ENCODE measurements around the gene G3BP1.
A peak's percentile ranks its signal among the peaks of the same experiment; 100 is the strongest.
"Not testable (repeated sequence)": the region's sequence is repeated elsewhere in the genome, so short reads cannot be mapped to it uniquely, and the experiment has no call there.

G3BP1 gene

DNA sequence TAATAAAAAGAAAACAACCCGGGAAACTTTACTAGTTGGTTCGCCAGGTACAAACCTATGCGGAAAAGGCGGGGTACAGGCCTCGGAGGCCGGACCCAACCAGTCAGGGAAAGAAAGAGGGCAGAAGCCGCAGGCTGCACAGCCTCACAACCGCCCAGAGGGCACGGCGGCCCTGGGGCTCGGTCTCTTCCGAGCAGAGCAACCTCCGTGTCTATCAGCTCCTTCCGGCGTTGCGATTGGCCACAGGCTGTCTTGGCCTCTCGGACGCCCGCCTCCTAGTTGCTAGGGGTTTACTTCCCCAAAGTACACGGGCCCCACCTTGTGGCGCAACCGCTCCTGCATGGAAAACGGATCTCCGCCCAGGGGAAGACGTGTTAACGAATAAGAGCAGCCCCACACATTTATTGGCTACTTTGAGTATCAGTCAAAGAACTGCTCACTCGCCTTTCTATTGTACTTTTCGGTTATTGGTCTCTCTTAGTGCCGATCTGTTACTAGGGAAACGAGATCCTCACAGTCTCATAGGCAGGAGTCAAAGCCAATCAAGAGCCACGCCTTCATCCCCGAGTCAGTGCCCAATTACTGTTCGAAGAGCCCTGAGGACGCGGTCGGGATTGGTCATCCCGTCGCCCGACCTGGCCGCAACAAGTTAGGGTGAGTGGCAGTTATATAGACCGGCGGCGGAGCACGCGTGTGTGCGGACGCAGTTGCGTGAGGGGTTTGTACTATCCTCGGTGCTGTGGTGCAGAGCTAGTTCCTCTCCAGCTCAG, at the start of gene G3BP1:
TSS of gene G3BP1 (plus strand) at position 696 of the 770 bp plus-strand sequence. CDS start 14,667 bp downstream, outside the sequence.
- peak; percentile 100 for DNase-seq (ENCODE audit: low read depth, low spot score)

DNA sequence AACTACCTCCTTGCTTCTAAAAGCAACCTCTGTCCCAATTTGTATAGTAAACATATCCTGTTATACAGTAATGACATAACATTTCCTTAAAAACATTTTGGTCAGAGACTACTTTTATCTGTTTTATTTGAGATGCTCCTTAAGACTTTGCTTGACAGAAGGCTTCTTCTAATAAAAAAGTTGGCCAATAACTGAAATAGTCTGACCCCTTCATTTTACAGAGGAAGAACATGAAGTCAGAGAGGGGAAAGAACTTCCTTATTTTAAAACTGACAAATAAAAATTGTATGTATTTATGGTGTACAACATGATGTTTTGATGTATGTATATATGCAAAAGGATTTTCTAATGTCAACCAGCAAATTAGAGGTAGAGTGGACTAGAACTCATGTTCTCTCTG, 49.2 kb upstream of the G3BP1 start:
- DNase-seq (ENCODE audit: low read depth, low spot score), result no peak

DNA sequence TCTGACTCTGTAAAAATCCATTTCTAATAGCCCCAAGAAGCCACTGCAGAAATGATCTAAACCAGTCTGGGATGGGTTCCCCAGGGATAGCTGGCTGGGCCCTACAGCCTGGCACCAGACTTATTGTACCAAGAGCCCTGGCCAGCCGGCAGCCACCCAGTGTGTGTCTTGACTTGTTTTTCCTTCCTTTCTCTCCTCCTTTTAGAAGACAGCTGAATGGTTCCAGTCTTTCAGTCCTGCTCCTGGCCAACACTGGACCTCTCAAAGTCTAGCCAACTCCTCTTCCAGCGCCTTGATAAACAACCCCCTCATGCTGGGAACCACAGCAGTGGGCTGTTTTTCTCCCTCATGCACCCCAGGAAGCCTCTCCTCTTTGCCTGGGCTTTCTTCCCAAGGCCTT, 47.4 kb upstream of the G3BP1 start:
- DNase-seq (ENCODE audit: low read depth, low spot score), result no peak

DNA sequence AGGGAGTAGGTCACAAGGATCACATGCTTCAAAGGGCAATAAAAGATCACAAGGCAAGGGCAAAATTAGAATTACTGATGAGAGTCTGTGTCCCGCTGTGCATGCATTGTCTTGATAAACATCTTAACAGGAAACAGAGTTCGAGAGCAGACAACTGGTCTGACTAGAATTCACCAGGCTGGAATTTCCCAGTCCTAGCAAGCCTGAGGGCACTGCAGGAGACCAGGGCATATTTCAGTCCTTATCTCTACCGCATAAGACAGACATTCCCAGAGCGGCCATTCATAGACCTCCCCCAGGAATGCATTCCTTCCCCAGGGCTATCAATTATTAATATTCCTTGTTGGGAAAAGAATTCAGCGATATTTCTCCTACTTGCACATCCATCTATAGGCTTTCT, 42.2 kb upstream of the G3BP1 start:
- DNase-seq (ENCODE audit: low read depth, low spot score), result not testable (repeated sequence)

DNA sequence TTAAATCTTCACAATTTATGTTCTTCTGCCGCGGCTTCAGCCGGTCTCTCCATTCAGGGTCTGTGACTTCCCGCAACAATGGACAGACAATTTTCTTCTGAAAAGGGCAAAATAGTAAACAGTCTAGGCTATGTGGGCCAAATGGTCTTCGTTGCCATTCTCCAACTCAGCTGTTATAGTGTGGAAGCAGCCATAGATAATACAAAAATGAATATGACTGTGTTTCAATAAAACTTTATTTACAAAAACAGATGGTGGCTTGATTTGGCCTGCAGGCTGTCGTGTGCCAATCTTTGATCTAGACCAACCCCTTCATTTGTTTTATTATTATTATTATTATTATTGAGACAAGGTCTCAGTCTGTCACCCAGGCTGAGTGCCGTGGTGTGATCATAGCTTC, 41.4 kb upstream of the G3BP1 start:
- no peak for DNase-seq (ENCODE audit: low read depth, low spot score)

DNA sequence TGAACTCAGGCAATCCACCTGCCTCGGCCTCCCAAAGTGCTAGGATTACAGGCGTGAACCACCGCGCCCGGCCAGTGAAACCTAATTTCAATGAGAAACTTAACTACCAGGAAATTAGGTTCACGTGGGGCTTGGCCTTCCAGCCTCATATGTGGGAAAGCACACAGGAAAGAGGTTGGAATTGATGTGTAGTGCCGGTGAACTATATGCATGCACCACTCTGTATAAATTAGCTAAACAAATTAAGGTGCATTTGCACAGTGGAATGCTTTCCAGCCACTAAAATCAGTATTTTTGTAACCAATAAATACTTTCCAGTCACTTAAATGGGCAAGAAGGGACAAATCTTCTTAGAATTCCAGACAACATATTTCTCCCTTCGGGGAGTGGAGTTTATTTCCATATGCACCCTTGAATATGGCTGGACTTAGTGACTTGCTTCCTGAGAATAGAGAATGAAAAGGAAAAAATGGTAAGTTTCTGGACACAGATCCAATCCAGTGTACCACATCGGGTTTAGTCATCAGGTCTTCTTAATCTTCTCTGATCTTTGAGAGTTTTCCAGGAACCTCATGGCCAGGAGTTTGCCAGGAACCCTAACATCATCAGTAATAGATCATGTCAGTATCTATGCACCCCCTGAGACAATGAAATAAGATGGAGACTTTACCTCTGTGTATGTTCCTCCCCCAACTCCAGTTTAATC, 38.2 kb upstream of the G3BP1 start:
- no peak for DNase-seq (ENCODE audit: low read depth, low spot score)

DNA sequence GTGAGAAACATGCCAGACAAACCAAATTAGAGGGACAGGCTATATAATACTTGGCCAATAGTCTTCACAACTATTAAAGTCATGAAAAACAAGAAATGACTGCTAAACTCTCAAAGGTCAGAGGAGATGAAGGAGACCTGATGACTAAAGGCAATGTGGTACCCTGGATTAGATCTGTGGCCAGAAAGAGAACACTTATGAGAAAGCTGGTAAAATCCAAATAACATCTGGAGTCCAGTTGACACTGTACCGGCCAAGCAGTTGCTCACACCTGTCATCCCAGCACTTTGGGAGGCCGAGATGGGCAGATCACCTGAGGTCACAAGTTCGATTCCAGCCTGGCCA, 37.7 kb upstream of the G3BP1 start:
- no peak for DNase-seq (ENCODE audit: low read depth, low spot score)

DNA sequence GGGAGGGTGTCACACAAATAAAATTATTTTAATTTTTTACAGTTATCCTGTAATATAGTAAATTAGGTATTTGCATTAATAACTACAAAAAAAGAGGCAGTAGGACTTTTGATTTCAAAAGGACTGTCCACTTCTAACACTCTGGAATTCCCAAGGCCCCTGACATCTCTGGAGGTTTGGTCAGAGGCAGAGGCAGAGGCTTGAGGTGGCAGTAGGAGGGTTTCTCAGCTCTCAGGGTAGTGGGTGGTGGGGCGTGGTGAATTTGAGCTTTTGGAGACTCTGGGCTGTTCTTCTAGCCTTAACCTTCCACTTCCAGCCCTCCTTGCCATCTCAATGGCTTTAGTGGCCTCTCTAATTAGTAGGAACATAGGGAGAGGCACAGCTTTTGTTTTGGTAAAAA, 36.1 kb upstream of the G3BP1 start:
- no peak for DNase-seq (ENCODE audit: low read depth, low spot score)

DNA sequence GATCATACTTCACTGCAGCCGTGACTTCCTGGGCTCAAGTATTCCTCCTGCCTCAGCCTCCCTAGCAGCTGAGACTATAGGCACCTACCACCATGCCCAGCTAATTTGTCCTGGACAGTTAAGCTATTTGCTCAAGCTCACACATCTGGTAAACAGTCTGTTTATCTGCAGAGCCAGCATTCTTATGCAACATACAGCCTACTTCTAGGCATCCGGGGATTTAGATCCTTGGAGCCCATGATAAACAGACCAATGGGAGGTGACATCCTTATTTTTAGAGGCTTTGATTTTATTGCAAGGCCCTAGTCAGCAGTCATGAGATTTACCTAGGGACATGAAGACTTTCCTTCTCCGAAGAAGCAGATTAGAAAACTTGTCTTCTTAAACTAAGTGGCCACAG, 34.3 kb upstream of the G3BP1 start:
- DNase-seq (ENCODE audit: low read depth, low spot score), result no peak

DNA sequence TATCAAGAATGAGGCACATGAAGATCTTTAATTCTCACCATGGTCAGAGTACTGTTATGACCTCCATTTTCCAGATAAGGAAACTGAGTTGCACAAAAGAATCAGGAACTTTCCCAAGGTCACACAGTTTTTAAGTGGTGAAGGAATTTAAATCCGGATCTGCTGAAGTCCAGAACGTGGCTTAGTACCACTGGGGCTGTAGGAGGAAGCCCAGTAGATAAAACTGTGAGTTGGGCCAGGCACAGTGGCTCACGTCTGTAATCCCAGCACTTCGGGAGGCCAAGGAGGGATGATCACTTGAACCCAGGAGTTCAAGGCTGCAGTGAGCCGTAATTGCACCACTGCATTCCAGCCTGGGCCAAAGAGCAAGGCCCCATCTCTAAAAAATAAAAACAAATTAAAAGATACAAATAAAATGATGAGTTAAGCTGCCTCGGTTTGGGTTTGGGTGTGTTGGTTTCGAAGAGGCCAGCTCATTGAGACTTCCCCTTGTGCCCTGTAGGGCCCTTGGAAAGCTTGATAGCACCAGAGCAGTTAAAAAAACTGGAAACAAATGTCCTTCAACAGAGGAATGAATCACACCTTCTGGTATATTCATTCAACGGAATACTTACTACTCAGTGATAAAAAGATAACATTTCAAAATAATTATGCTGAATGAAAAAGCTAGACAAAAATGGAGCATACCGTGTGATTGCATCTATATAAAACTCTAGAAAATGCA, 33.5 kb upstream of the G3BP1 start:
- DNase-seq (ENCODE audit: low read depth, low spot score), result no peak

DNA sequence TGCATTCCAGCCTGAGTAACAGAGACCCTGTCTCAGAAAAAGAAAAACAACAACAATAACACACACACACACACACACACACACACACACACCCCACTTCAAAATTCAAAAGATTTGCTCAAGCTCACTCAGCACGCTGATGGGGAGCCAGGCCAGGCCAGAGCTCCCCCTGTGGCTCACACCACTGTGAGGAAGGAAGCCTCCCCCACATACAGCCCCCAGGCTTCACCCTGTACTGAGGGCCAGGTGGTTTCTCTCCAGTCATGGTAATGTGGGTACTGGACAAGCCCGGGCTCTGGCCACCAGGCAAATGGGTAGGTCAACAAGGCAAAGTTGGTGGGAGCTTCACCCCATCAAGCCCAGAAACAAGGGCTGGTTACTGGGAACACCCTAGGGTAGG, 32.4 kb upstream of the G3BP1 start:
- DNase-seq (ENCODE audit: low read depth, low spot score), result no peak

DNA sequence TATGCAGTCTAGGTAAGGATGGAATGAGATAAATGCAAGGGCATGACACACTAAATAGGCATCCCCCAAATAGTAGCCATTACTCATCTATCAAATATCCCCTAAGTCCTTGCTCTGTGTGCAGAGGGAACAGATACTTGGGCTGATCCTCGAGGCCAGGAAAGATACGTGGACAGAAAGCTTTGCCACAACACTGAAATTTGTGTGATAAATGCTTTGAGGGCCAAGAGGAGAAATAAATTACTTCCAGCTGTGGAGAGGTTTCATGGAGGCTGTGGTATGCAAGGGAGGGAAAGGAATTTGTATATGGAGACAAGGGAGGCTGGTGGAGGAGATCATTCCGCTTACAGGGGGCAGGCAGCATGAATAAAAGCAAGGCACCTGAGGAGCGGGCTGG, 31.8 kb upstream of the G3BP1 start:
- no peak for DNase-seq (ENCODE audit: low read depth, low spot score)

DNA sequence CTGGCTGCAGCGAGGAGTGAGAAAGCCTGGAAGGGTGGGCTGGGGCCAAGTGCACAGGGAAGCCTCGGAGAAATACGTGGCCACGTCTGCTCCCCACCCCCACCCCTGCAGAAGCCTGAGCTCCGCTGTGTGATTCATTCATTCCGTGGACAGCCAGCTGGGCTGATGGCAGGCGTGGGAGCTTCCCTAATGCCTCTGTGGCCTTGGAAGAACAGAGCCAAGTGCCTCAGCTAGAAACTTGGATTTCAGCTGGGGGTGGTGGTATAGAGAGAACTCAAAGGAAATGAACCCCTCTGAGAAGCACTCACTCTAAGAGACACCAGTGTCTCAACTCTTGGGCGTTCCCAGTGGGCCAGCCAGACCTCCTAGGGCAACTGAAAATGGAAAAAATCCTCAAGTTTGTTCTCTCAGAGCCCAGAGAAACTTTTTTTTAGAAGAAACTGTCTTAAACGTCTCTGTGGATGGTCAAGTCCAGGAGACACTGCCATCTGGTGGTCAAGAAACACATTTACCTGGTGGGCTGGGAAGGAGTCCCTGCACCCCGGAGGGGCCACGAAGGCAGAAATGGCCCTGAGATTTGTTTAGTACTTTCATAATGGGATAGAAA, 31.3 kb upstream of the G3BP1 start:
- DNase-seq (ENCODE audit: low read depth, low spot score), result no peak

DNA sequence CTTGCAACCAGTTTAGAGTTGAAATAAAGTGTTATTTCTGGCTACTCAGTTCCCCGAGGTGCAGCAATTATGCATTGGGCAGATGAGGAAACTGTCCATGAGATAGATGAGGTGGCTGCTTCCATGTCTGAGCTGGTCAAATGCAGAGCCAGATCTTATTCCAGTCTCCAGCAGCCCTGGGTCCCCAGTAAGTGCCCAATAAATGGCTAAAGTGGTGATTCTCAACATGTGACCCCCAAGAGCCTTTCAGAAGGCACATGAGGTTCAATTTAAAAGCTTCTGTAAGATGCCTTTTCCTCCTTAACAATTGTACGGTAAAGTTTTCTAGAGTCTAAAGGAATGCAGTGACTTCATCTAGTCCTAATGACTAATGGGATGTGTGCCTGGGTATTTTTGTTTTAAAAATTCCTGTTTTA, 30.8 kb upstream of the G3BP1 start:
- DNase-seq (ENCODE audit: low read depth, low spot score), result no peak

DNA sequence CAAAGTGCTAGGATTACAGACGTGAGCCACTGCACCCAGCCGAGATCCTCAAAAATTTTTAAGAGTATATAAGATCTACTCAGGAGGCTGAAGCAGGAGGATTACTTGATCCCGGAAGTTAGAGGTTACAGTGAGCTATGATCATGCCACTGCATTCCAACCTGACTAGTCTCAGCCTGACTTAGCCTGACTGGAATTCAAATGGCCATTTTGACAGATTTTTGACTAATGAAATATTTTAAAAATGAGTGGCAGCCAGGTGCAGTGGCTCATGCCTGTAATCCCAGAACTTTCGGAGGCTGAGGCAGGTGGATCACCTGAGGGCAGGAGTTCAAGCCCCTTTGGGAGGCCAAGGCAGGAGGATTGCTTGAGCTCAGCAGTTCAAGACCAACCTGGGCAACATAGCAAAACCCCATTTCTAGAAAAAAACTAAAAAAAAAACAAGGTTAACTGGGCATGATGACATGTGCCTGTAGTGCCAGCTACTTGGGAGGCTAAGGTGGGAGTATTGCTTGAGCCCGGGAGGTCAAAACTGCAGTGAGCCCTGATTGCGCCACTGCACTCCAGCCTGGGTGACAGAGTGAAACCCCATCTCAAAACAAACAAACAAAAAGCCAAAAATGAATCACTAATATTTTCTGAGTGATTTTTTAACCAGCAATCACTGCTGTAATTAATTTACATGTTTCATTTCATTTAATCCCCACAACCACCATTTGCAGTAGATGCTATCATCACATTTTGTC, 29.9 kb upstream of the G3BP1 start:
- no peak for DNase-seq (ENCODE audit: low read depth, low spot score)

DNA sequence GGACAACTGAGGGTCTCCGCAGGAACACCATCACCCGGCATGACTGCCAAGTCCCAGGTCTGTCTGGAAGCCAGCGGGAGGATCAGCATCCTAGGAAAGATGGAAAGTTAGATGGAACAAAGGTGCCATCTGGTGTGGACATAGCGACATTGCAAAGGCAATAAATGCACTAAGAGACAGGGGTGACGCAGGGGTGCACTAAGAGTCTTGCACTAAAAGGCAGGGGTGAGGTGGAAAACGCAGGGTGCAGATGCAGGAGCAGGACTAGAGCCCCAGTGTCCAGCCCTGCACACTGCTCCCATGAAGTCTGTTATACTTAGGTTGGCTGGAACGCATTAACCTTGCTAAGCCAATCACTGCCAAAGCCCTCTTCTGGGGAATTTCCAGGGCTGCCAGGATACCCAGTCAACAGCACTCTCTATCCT, 28.9 kb upstream of the G3BP1 start:
- no peak for DNase-seq (ENCODE audit: low read depth, low spot score)

DNA sequence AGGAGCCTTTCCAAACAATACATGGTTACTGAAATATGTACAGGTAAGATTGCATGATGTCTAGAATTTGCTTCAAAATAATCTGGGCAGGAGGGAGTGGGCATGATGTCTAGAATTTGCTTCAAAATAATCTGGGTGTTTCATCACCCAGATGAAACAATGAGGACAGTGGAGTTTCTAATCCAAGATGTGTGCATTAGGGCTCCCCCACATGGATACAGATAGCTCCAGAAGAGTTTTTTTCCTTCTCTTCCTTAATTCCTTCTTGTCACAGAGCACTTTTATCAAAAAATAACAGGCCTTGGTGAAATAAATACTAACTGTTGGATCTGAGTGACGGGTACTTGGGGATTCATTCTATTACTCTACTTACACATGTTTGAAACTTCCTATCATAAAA, 28.2 kb upstream of the G3BP1 start:
- no peak for DNase-seq (ENCODE audit: low read depth, low spot score)

DNA sequence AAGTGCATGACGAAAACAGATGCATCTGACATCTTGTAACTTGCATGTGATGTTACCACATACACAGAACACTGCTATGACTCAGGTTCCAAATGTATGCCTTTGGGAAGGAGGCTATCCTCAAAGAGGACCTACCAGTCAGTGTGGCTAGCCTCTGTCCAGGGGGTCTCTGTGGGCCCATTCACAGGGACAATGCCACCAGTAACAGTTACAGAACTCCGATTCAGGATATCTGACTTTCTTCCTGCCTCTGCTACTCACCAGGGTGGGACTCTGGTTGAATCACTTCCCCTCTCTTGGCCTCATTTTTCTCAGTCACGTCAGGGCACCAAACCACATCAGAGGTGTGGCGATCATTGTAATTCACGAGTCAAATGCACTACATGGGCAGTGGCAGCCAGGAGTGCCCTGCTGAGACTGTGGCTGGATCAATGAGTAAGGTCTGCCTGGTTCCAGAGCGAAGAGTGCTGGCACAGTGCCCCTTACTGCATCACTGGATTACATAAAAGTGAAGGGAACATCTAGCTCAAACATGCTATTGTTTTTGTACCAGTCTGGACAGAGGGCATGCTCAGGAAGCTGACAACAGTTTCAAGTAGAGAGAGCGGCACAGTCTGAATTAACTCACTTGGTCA, 26.6 kb upstream of the G3BP1 start:
- no peak for DNase-seq (ENCODE audit: low read depth, low spot score)

DNA sequence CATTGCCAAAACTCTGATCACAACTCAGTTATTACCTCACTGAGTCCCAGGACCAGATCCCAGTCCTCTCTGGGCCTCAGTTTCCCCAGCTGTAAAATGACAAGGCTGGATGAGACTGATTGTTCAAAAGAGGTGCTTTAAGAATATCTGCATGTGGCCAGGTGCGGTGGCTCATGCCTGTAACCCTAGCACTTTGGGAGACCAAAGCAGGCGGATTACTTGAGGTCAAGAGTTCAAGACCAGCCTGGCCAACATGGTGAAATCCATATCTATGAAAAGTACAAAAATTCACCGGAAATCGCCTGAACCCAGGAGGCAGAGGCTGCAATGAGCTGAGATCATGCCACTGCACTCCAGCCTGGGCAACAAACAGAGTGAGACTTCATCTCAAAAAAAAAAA, 21.6 kb upstream of the G3BP1 start:
- DNase-seq (ENCODE audit: low read depth, low spot score), result no peak

DNA sequence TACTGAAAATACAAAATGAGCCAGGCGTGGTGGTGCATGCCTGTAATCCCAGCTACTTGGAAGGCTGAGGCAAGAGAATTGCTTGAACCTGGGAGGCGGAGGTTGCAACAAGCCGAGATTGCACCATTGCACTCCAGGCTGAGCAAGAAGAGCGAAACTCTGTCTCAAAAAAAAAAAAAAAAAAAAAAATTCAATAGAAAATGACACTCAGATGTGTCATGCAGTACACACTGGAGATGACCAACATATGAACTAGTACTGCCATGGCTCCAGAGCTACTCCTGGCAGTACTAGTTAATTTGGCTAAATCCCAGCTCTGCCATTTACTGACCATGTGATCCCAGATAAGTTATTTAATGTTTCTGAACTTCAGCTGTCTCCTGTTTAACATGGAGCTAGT, 20.7 kb upstream of the G3BP1 start:
- DNase-seq (ENCODE audit: low read depth, low spot score), result no peak

DNA sequence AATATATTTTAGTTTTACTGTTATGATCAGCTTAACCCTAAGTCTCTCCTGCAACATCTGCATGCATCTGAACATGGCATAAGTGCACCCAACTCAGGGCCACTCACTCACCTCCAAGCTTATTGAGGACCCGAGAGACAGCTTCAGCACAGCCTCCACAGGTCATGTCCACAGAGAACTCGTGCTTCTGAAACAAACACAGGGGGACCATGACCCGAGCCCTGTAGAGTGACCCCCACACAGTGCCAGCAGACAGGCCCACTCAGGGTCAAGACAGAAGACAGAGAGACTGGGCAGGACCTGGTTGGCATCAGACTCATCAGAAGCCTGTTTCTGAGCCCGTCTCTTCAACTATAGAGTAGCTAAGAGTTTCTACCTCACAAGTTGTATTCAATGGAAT, 20.2 kb upstream of the G3BP1 start:
- no peak for DNase-seq (ENCODE audit: low read depth, low spot score)

Data from iPS DF 19.7 (cell line).